H9 (cell line): ENCODE results near the gene NOS3. TPM values are rescaled to one million over a fixed set of nuclear protein-coding genes. Genes with fewer than 3 reads are reported as not detected.

ENCODE experiments used
- DNase-seq: peaks from one replicate; pipeline ENCODE4 v3.0.0-alpha.2; 2017
- H2AFZ ChIP-seq: one replicate; pipeline ENCODE4 v1.6.1; 2013; ENCODE audit warnings: mild to moderate bottlenecking, low read length, control low read depth, moderate library complexity
- H2AK5ac ChIP-seq: 2 replicates; pipeline ENCODE4 v1.6.1; 2013; ENCODE audit warnings: low read length, control low read depth, mixed read lengths; ENCODE audit not compliant: insufficient read length
- H2BK120ac ChIP-seq: one replicate; pipeline ENCODE4 v1.6.1; 2013; ENCODE audit warnings: low read depth, mild to moderate bottlenecking, low read length, control low read depth, inconsistent platforms; ENCODE audit not compliant: poor library complexity, severe bottlenecking
- H2BK12ac ChIP-seq: 2 replicates; pipeline ENCODE4 v1.6.1; 2013; ENCODE audit warnings: low read length, control low read depth, mixed read lengths, low read depth; ENCODE audit not compliant: insufficient read length
- H2BK15ac ChIP-seq: 2 replicates; pipeline ENCODE4 v1.6.1; 2013; ENCODE audit warnings: low read depth, low read length, control low read depth
- H2BK20ac ChIP-seq: one replicate; pipeline ENCODE4 v1.6.1; 2013; ENCODE audit warnings: low read depth, mild to moderate bottlenecking, low read length, control low read depth, inconsistent platforms; ENCODE audit not compliant: poor library complexity, severe bottlenecking
- H2BK5ac ChIP-seq: 2 replicates; pipeline ENCODE4 v1.6.1; 2013; ENCODE audit warnings: low read length, control low read depth, mixed read lengths; ENCODE audit not compliant: insufficient read length
- H3K14ac ChIP-seq: 2 replicates; pipeline ENCODE4 v1.6.1; 2013; ENCODE audit warnings: low read length, control low read depth; ENCODE audit not compliant: insufficient read depth
- H3K18ac ChIP-seq: 2 replicates; pipeline ENCODE4 v1.6.1; 2013; ENCODE audit warnings: low read depth, mild to moderate bottlenecking, mixed read lengths, low read length, control low read depth; ENCODE audit not compliant: insufficient read length
- H3K23ac ChIP-seq: 2 replicates; pipeline ENCODE4 v1.6.1; 2013; ENCODE audit warnings: low read length, control low read depth, mixed read lengths, low read depth; ENCODE audit not compliant: insufficient read length
- H3K23me2 ChIP-seq: 2 replicates; pipeline ENCODE4 v1.6.1; 2013; ENCODE audit warnings: low read depth, mild to moderate bottlenecking, mixed read lengths, low read length, control low read depth; ENCODE audit not compliant: insufficient read length, poor library complexity, severe bottlenecking
- H3K27ac ChIP-seq: 2 replicates; pipeline ENCODE4 v1.5.1; 2013; ENCODE audit warnings: low read length, control low read depth, mixed read lengths, low read depth; ENCODE audit not compliant: insufficient read length
- H3K27me3 ChIP-seq: 2 replicates; pipeline ENCODE4 v1.6.1; 2013; ENCODE audit warnings: low read length, control low read depth, inconsistent platforms; ENCODE audit not compliant: insufficient read depth
- H3K4ac ChIP-seq: 2 replicates; pipeline ENCODE4 v1.6.1; 2013; ENCODE audit warnings: low read depth, mild to moderate bottlenecking, control low read depth, inconsistent platforms, low read length, moderate library complexity
- H3K4me1 ChIP-seq: 2 replicates; pipeline ENCODE4 v1.6.1; 2013; ENCODE audit warnings: low read length, control low read depth, inconsistent platforms; ENCODE audit not compliant: insufficient read depth
- H3K4me2 ChIP-seq: 2 replicates; pipeline ENCODE4 v1.6.1; 2013; ENCODE audit warnings: low read length, control low read depth, mixed read lengths; ENCODE audit not compliant: insufficient read length, insufficient read depth
- H3K56ac ChIP-seq: 2 replicates; pipeline ENCODE4 v1.6.1; 2013; ENCODE audit warnings: low read depth, mild to moderate bottlenecking, mixed read lengths, low read length, control low read depth; ENCODE audit not compliant: insufficient read length
- H3K79me1 ChIP-seq: 2 replicates; pipeline ENCODE4 v1.6.1; 2013; ENCODE audit warnings: low read depth, mild to moderate bottlenecking, moderate library complexity, low read length, control low read depth, inconsistent platforms; ENCODE audit not compliant: insufficient read depth, poor library complexity, severe bottlenecking
- H3K79me2 ChIP-seq: 2 replicates; pipeline ENCODE4 v1.6.1; 2013; ENCODE audit warnings: low read length, control low read depth, inconsistent platforms; ENCODE audit not compliant: insufficient read depth
- H3K9ac ChIP-seq: 2 replicates; pipeline ENCODE4 v1.6.1; 2013; ENCODE audit warnings: low read length, control low read depth, mixed read lengths; ENCODE audit not compliant: insufficient read length; ENCODE audit errors: extremely low read depth
- H3K9me3 ChIP-seq: one replicate; pipeline ENCODE4 v1.6.1; 2013; ENCODE audit warnings: low read depth, low read length, inconsistent platforms; ENCODE audit not compliant: control insufficient read depth
- H3T11ph ChIP-seq: one replicate; pipeline ENCODE4 v1.6.1; 2013; ENCODE audit warnings: mild to moderate bottlenecking, low read length, control low read depth, inconsistent platforms
- H4K20me1 ChIP-seq: one replicate; pipeline ENCODE4 v1.6.1; 2013; ENCODE audit not compliant: control insufficient read depth, insufficient read length, insufficient read depth
- H4K5ac ChIP-seq: 2 replicates; pipeline ENCODE4 v1.6.1; 2013; ENCODE audit warnings: low read depth, mild to moderate bottlenecking, mixed read lengths, low read length, control low read depth; ENCODE audit not compliant: insufficient read length
- H4K8ac ChIP-seq: replicated peaks from 2 replicates; pipeline ENCODE4 v1.6.1; 2013; ENCODE audit warnings: low read length, control low read depth, mixed read lengths, low read depth; ENCODE audit not compliant: insufficient read length
- H4K91ac ChIP-seq: 2 replicates; pipeline ENCODE4 v1.6.1; 2013; ENCODE audit warnings: low read depth, mild to moderate bottlenecking, moderate library complexity, mixed read lengths, low read length, control low read depth; ENCODE audit not compliant: insufficient read length
- H3K27ac Mint-ChIP-seq, 3 experiments: 2 replicates in 2 of 3; 3 replicates in 1 of 3; pipeline ENCODE4 v1.8.0; 2020 to 2021; ENCODE audit warnings: mixed read lengths in 3 of 3, mild to moderate bottlenecking in 1 of 3, moderate library complexity in 1 of 3
- H3K27me3 Mint-ChIP-seq: 2 replicates; pipeline ENCODE4 v1.8.0; 2021; ENCODE audit warnings: low read depth, mild to moderate bottlenecking, moderate library complexity, mixed read lengths
- H3K36me3 Mint-ChIP-seq, 3 experiments: 2 replicates in 2 of 3; 3 replicates in 1 of 3; pipeline ENCODE4 v1.8.0; 2020 to 2021; ENCODE audit warnings: low read depth in 3 of 3, mixed read lengths in 3 of 3; ENCODE audit not compliant: insufficient read depth in 1 of 3
- H3K4me1 Mint-ChIP-seq, 2 experiments: 2 replicates each; pipeline ENCODE4 v1.8.0; 2020; ENCODE audit warnings: mixed read lengths in 2 of 2
- H3K4me3 Mint-ChIP-seq, 2 experiments: 2 replicates in 1 of 2; 3 replicates in 1 of 2; pipeline ENCODE4 v1.8.0; 2020 to 2021; ENCODE audit warnings: mild to moderate bottlenecking in 2 of 2, mixed read lengths in 2 of 2, moderate library complexity in 1 of 2
- H3K9me3 Mint-ChIP-seq, 2 experiments: 2 replicates in 1 of 2; 3 replicates in 1 of 2; pipeline ENCODE4 v1.8.0; 2020; ENCODE audit warnings: mild to moderate bottlenecking in 2 of 2, mixed read lengths in 2 of 2, moderate library complexity in 1 of 2
- CTCF ChIP-seq: fragments of 200-600 bp; sonication (generic); conservative IDR thresholded peaks from 3 replicates; pipeline ENCODE4 v1.8.0; 2021; ENCODE audit warnings: antibody characterized with exemption, mild to moderate bottlenecking
- WGBS: extraction: QIAGEN DNeasy Blood & Tissue Kit; methylation state at CpG from one replicate; pipeline ENCODE4 v1.1.7; 2013; ENCODE audit warnings: missing lambda C conversion rate, low lambda C conversion rate, mixed read lengths; ENCODE audit not compliant: insufficient read length; ENCODE audit errors: extremely low coverage; 5-methylcytosine and 5-hydroxymethylcytosine counted together
- total RNA-seq: library from RNA; stranded (reverse); gene quantifications from 2 replicates; pipeline ENCODE4 v1.2.1, GENCODE V29; 2021

Gene NOS3
- total RNA-seq, 1 experiment from 2014 or later: 4.5 TPM

- no peak overlapping the region for H2AFZ ChIP-seq
- H3T11ph ChIP-seq: no peak overlapping the region
- no peak overlapping the region for H4K5ac ChIP-seq
- H3K9me3 ChIP-seq: no peaks in the 10 kb centered on the region
- H3K9ac ChIP-seq: no peak overlapping the region
- no peaks in the 10 kb centered on the region for H3K79me1 ChIP-seq
- no peaks in the 10 kb centered on the region for H3K9me3 Mint-ChIP-seq
- no peak overlapping the region for H3K4me3 Mint-ChIP-seq
- DNase-seq: no peak
- H3K56ac ChIP-seq: no peak overlapping the region
- peaks cover 14% of the 10 kb centered on the region for H3K27me3 Mint-ChIP-seq
- no peak overlapping the region for H3K4me2 ChIP-seq
- H4K8ac ChIP-seq: no peak overlapping the region
- H3K23me2 ChIP-seq: no peaks in the 10 kb centered on the region
- H3K23ac ChIP-seq: no peak overlapping the region
- no peak overlapping the region for H3K4ac ChIP-seq
- H2AK5ac ChIP-seq: no peak overlapping the region
- no peaks in the 10 kb centered on the region for H3K4me1 ChIP-seq
- H2BK120ac ChIP-seq: no peak overlapping the region
- H4K20me1 ChIP-seq: no peaks in the 10 kb centered on the region
- no peak overlapping the region for H2BK12ac ChIP-seq
- H3K14ac ChIP-seq: no peak overlapping the region
- H2BK15ac ChIP-seq: no peak overlapping the region
- no peaks in the 10 kb centered on the region; a peak in 2 of 7 replicates for H3K36me3 Mint-ChIP-seq
- no peak overlapping the region for H2BK5ac ChIP-seq
- H3K27ac ChIP-seq: no peak overlapping the region
- TF ChIP-seq CTCF: no peak
- H3K79me2 ChIP-seq: no peaks in the 10 kb centered on the region
- no peak overlapping the region for H2BK20ac ChIP-seq
- peaks cover 36 to 56% of the 10 kb centered on the region in 2 experiments for H3K4me1 Mint-ChIP-seq
- no peak overlapping the region for H3K27ac Mint-ChIP-seq
- WGBS: no CpG with 5 or more reads among the region's 6 CpGs
- H3K18ac ChIP-seq: no peak overlapping the region
- H3K27me3 ChIP-seq: no peaks in the 10 kb centered on the region
- no peak overlapping the region for H4K91ac ChIP-seq
These were observed 23.5 kb upstream of the NOS3 start for GRCh38 chr7:150967349-150967748.
